Upper lobe of left lung (tissue), 6 donors: ENCODE data around the gene SC5D. TPM values are rescaled to one million over a fixed set of nuclear protein-coding genes. Genes with fewer than 3 reads are reported as not detected.

Experiments
- ATAC-seq, 2 donors: fragments of 200-7000 bp; cut with Tn5 transposase; one replicate each; pipeline ENCODE4 v1.9.1; 2022; ENCODE audit warnings: mild to moderate bottlenecking in 2 of 2, moderate library complexity in 2 of 2; ENCODE audit not compliant: low FRiP score in 2 of 2
- DNase-seq, 2 donors: peaks; one replicate each; pipeline ENCODE4 v3.0.0-alpha.2; 2019 to 2020
- H3K27ac ChIP-seq, 4 donors: fragments of 200-600 bp; sonication (generic); one replicate each; pipeline ENCODE4 v1.5.1; 2016 to 2019
- H3K27me3 ChIP-seq, 4 donors: fragments of 200-600 bp; sonication (generic); one replicate each; pipeline ENCODE4 v1.5.1; 2017 to 2019
- H3K36me3 ChIP-seq, 4 donors: fragments of 200-600 bp; sonication (generic); one replicate each; pipeline ENCODE4 v1.5.1; 2016 to 2019
- H3K4me1 ChIP-seq, 4 donors: fragments of 200-600 bp; sonication (generic); one replicate each; pipeline ENCODE4 v1.5.1; 2018 to 2019
- H3K4me3 ChIP-seq, 4 donors: fragments of 200-600 bp; sonication (generic); one replicate each; pipeline ENCODE4 v1.5.1; 2017 to 2019; ENCODE audit warnings: mild to moderate bottlenecking in 2 of 4, moderate library complexity in 1 of 4
- H3K9me3 ChIP-seq, 4 donors: fragments of 200-600 bp; sonication (generic); one replicate each; pipeline ENCODE4 v1.5.1; 2018 to 2019
- CTCF ChIP-seq, 6 experiments: fragments of 450-650 bp in 4 of 6; fragments of 200-600 bp in 2 of 6; sonication (generic) in 2 of 6; IDR thresholded peaks; one replicate each; pipeline ENCODE4 v1.5.1; 2016 to 2019; ENCODE audit warnings: antibody characterized with exemption in 6 of 6
- EP300 ChIP-seq, 4 donors: sonication (generic); formaldehyde crosslinking; IDR thresholded peaks; one replicate each; pipeline ENCODE4 v1.5.1; 2017; ENCODE audit warnings: antibody characterized with exemption in 4 of 4, control low read depth in 2 of 4
- POLR2A ChIP-seq, 4 donors: fragments of 450-650 bp; IDR thresholded peaks; one replicate each; pipeline ENCODE4 v1.5.1; 2016 to 2017; ENCODE audit warnings: antibody characterized with exemption in 4 of 4, mild to moderate bottlenecking in 2 of 4
- POLR2AphosphoS5 ChIP-seq, 2 donors: sonication (generic); formaldehyde crosslinking; IDR thresholded peaks; one replicate each; pipeline ENCODE4 v1.5.1; 2017; ENCODE audit warnings: antibody characterized with exemption in 2 of 2
- WGBS, 2 donors: methylation state at CpG; one replicate each; pipeline ENCODE4 v1.1.5; 2017 to 2018; 5-methylcytosine and 5-hydroxymethylcytosine counted together
- total RNA-seq, 6 donors: library from RNA; depleted of rRNA in 4 of 6; stranded (reverse); fragments of >200 nt in 4 of 6; gene quantifications; one replicate each; pipeline versions ENCODE4 v1.1.0 to v1.2.1, GENCODE V29; 2016 to 2021
- donor health status: DM: no; HTN: no; CAD: no; lungs with moderate emphysema.
- donor health status: DM: no; HTN: yes; CAD: no; lungs with severe emphysema.

Gene SC5D
- total RNA-seq, 6 donors from 2014 or later, result 9.4 to 79.9 (median 48.8) TPM

- Histone ChIP-seq H3K4me3 (no peak overlapping the region), H3K4me1 (no peaks in the 10 kb centered on the region), H3K9me3 (no peaks in the 10 kb centered on the region), H3K27me3 (no peaks in the 10 kb centered on the region), H3K27ac (no peak overlapping the region), H3K36me3 (no peaks in the 10 kb centered on the region)
- DNase-seq (no peak), ATAC-seq (no peak)
- WGBS, 2 donors, result 43 to 49% methylated on average over 4 of the region's 4 CpGs
- TF ChIP-seq POLR2AphosphoS5 (IDR thresholded peaks at IDR 0.05) (no peak), POLR2A (IDR thresholded peaks at IDR 0.05) (no peak), CTCF (IDR thresholded peaks at IDR 0.05) (no peak), EP300 (IDR thresholded peaks at IDR 0.05) (no peak)
Observed at GRCh38 chr11:121328967-121329679, 36.6 kb downstream of the SC5D start.

- Histone ChIP-seq H3K9me3 (no peaks in the 10 kb centered on the region), H3K4me1 (no peaks in the 10 kb centered on the region), H3K27me3 (no peaks in the 10 kb centered on the region), H3K4me3 (no peak overlapping the region), H3K27ac (no peak overlapping the region), H3K36me3 (no peaks in the 10 kb centered on the region)
- 90 to 97% methylated on average over 3 of the region's 3 CpGs for WGBS, 2 donors
- no peak for TF ChIP-seq POLR2A (IDR thresholded peaks at IDR 0.05)
- TF ChIP-seq POLR2AphosphoS5 (IDR thresholded peaks at IDR 0.05), result no peak
- TF ChIP-seq EP300 (IDR thresholded peaks at IDR 0.05), result no peak
- no peak for ATAC-seq
- no peak for DNase-seq
Observed at GRCh38 chr11:121329781-121330395, 37.3 kb downstream of the SC5D start.

- H3K27me3 ChIP-seq, result no peaks in the 10 kb centered on the region
- TF ChIP-seq CTCF (IDR thresholded peaks at IDR 0.05), result no peak
- TF ChIP-seq EP300 (IDR thresholded peaks at IDR 0.05), result no peak
- no peak for TF ChIP-seq POLR2AphosphoS5 (IDR thresholded peaks at IDR 0.05)
- TF ChIP-seq POLR2A (IDR thresholded peaks at IDR 0.05), result no peak
- no peaks in the 10 kb centered on the region for H3K36me3 ChIP-seq
- WGBS, 2 donors, result 84 to 88% methylated on average over 19 of the region's 19 CpGs
- H3K4me3 ChIP-seq, result no peak overlapping the region
- H3K9me3 ChIP-seq, result no peaks in the 10 kb centered on the region
- ATAC-seq, result no peak
- H3K4me1 ChIP-seq, result no peaks in the 10 kb centered on the region
- no peak overlapping the region for H3K27ac ChIP-seq
- DNase-seq, result no peak
Observed at GRCh38 chr11:121330614-121331435, 38.3 kb downstream of the SC5D start.

GRCh38 chr11:121334973-121335710 is 42.6 kb downstream of the SC5D start:
- peaks cover 0 to 3% (median 0%) of the 10 kb centered on the region in 4 donors for H3K4me1 ChIP-seq
- no peak overlapping the region for H3K4me3 ChIP-seq
- DNase-seq, result no peak
- H3K27ac ChIP-seq, result no peak overlapping the region
- 75% methylated on average over 6 to 7 of the region's 7 CpGs for WGBS, 2 donors
- no peaks in the 10 kb centered on the region for H3K27me3 ChIP-seq
- ATAC-seq, result no peak
- H3K9me3 ChIP-seq, result no peaks in the 10 kb centered on the region
- no peaks in the 10 kb centered on the region for H3K36me3 ChIP-seq
- TF ChIP-seq EP300 (IDR thresholded peaks at IDR 0.05) (no peak), CTCF (IDR thresholded peaks at IDR 0.05) (no peak), POLR2A (IDR thresholded peaks at IDR 0.05) (no peak), POLR2AphosphoS5 (IDR thresholded peaks at IDR 0.05) (no peak)
